K562 (cell line): ENCODE measurements around the gene MCFD2. TPM values are rescaled to one million over a fixed set of nuclear protein-coding genes. Genes with fewer than 3 reads are reported as not detected.

Experiments
- ATAC-seq: fragments of 200-7000 bp; cut with Tn5 transposase; 3 replicates; pipeline ENCODE4 v1.9.1; 2020; ENCODE audit warnings: moderate library complexity
- BruUV-seq: library from RNA; stranded (reverse); fragments of 400-500 nt; replicated peaks from 2 replicates; lab custom pipeline; 2021; lab: Mats Ljungman, UMichigan
- CTCF ChIA-PET: fragments of 300-600 bp; formaldehyde crosslinking; extraction: SDS; loops from one replicate; lab custom pipeline; 2021; ENCODE audit warnings: low intra/inter-chr PET ratio; lab: Yijun Ruan, JAX
- POLR2A ChIA-PET: fragments of 300-600, 350-650 bp; sonication (Branson Sonifier 250); formaldehyde crosslinking; extraction: SDS; loops from one replicate; lab custom pipeline; 2021; ENCODE audit warnings: antibody characterized with exemption, inconsistent platforms; lab: Yijun Ruan, JAX
- DNase-seq, 4 experiments: peaks; one replicate each; pipeline versions ENCODE4 v3.0.0 to v3.0.0-alpha.2; 2011 to 2018; ENCODE audit warnings: low spot score in 3 of 4, mixed read lengths in 3 of 4; ENCODE audit errors: extremely low read depth in 1 of 4
- FAIRE-seq: peaks from 2 replicates; lab custom pipeline; 2011; peaks lifted over from hg19 to GRCh38; lab: Jason Lieb, UNC
- H2AFZ ChIP-seq: 2 replicates; pipeline ENCODE4 v1.6.0; 2011; ENCODE audit warnings: low read depth, low read length, control low read depth, inconsistent platforms
- H3K27ac ChIP-seq: fragments of 200-600 bp; 3 replicates; pipeline ENCODE4 v1.8.0; 2011; ENCODE audit warnings: low read depth, mild to moderate bottlenecking, control low read depth, inconsistent platforms, low read length, moderate library complexity, mixed read lengths; ENCODE audit errors: extremely low read depth
- H3K27me3 ChIP-seq, 2 experiments: fragments of 300-600 bp in 1 of 2; 2 replicates in 1 of 2; 3 replicates in 1 of 2; pipeline versions ENCODE4 v1.6.0 to v1.8.0; 2011; ENCODE audit warnings: inconsistent platforms in 2 of 2, low read length in 2 of 2, mild to moderate bottlenecking in 1 of 2, mixed read lengths in 1 of 2, moderate library complexity in 1 of 2; ENCODE audit not compliant: control insufficient read depth in 2 of 2, insufficient read depth in 2 of 2
- H3K36me3 ChIP-seq: fragments of 300-600 bp; 3 replicates; pipeline ENCODE4 v1.8.0; 2011; ENCODE audit warnings: mild to moderate bottlenecking, low read length, inconsistent platforms; ENCODE audit not compliant: control insufficient read depth, insufficient read depth
- H3K4me1 ChIP-seq, 2 experiments: fragments of 200-600 bp in 1 of 2; replicated peaks in 1 of 2; 2 replicates in 1 of 2; 3 replicates in 1 of 2; pipeline versions ENCODE4 v1.5.1 to v1.8.0; 2011; ENCODE audit warnings: inconsistent platforms in 2 of 2, low read length in 2 of 2, mild to moderate bottlenecking in 1 of 2, mixed read lengths in 1 of 2, moderate library complexity in 1 of 2; ENCODE audit not compliant: control insufficient read depth in 2 of 2, insufficient read depth in 2 of 2
- H3K4me2 ChIP-seq: 2 replicates; pipeline ENCODE4 v1.6.1; 2011; ENCODE audit warnings: low read length, control low read depth, inconsistent platforms, mixed read lengths; ENCODE audit not compliant: insufficient read depth
- H3K4me3 ChIP-seq: fragments of 200-600 bp; sonication (generic), shearing (Covaris generic); 2 replicates; pipeline ENCODE4 v1.5.1; 2016; ENCODE audit warnings: control low read depth, inconsistent platforms
- H3K79me2 ChIP-seq: fragments of 200-600 bp; 3 replicates; pipeline ENCODE4 v1.8.0; 2011; ENCODE audit warnings: low read length, inconsistent platforms; ENCODE audit not compliant: control insufficient read depth, insufficient read depth
- H3K9ac ChIP-seq, 2 experiments: 2 replicates each; pipeline versions ENCODE4 v1.6.0 to v1.6.1; 2011; ENCODE audit warnings: low read depth in 2 of 2, low read length in 2 of 2, control low read depth in 1 of 2, inconsistent platforms in 1 of 2, mild to moderate bottlenecking in 1 of 2, mixed read lengths in 1 of 2; ENCODE audit not compliant: insufficient read depth in 1 of 2
- H3K9me1 ChIP-seq: one replicate; pipeline ENCODE4 v1.6.0; 2011; ENCODE audit warnings: inconsistent platforms, mild to moderate bottlenecking, low read length, moderate library complexity; ENCODE audit not compliant: control insufficient read depth, insufficient read depth
- H3K9me3 ChIP-seq: replicated peaks from 2 replicates; pipeline ENCODE4 v1.5.1; 2011; ENCODE audit warnings: low read depth, low read length, inconsistent platforms; ENCODE audit not compliant: control insufficient read depth, insufficient read depth
- H4K20me1 ChIP-seq: replicated peaks from 2 replicates; pipeline ENCODE4 v1.6.1; 2011; ENCODE audit warnings: low read length, inconsistent platforms, mixed read lengths; ENCODE audit not compliant: control insufficient read depth, insufficient read depth
- C11orf30 ChIP-seq: fragments of 450-650 bp; IDR thresholded peaks from 2 replicates; pipeline ENCODE4 v1.6.1; 2016; ENCODE audit warnings: low read depth, mild to moderate bottlenecking
- KDM1A ChIP-seq, 2 experiments: fragments of 450-650 bp; IDR thresholded peaks; 2 replicates each; pipeline ENCODE4 v1.6.1; 2016; ENCODE audit warnings: mild to moderate bottlenecking in 2 of 2
- MAFF ChIP-seq: IDR thresholded peaks from 2 replicates; pipeline ENCODE4 v1.6.1; 2012; ENCODE audit warnings: low read length, improper control_type of control experiment
- MAFG ChIP-seq: fragments of 450-650 bp; conservative IDR thresholded peaks from 2 replicates; pipeline ENCODE4 v1.6.1; 2016; ENCODE audit warnings: missing genetic modification characterization, missing compliant biosample characterization
- MAFK ChIP-seq: IDR thresholded peaks from 2 replicates; pipeline ENCODE4 v1.6.1; 2011; ENCODE audit warnings: low read length, improper control_type of control experiment
- NFE2 ChIP-seq: IDR thresholded peaks from 2 replicates; pipeline ENCODE4 v1.6.1; 2014; ENCODE audit warnings: antibody characterized with exemption, low read depth
- NFE2L1 ChIP-seq: fragments of 450-650 bp; IDR thresholded peaks from 2 replicates; pipeline ENCODE4 v1.6.1; 2016; ENCODE audit warnings: missing genetic modification characterization, low read depth, mild to moderate bottlenecking, missing compliant biosample characterization, moderate library complexity, borderline replicate concordance
- PTRF ChIP-seq: fragments of 450-650 bp; IDR thresholded peaks from 2 replicates; pipeline ENCODE4 v1.6.1; 2016; ENCODE audit warnings: mild to moderate bottlenecking, missing genetic modification characterization, missing compliant biosample characterization
- ZNF316 ChIP-seq: fragments of 450-650 bp; IDR thresholded peaks from 2 replicates; pipeline ENCODE4 v1.6.1; 2016
- WGBS: fragments of 100-300 bp; shearing (Covaris generic); methylation state at CpG from one replicate; pipeline ENCODE4 v1.1.6; 2016; ENCODE audit warnings: low coverage, mixed read lengths; ENCODE audit not compliant: insufficient coverage; ENCODE audit errors: missing lambda C conversion rate; 5-methylcytosine and 5-hydroxymethylcytosine counted together
- in situ Hi-C: fragments of 300-500 bp; cut with MboI; formaldehyde crosslinking; loops from 4 replicates; pipeline ENCODE4 v1.15.0; 2018; ENCODE audit warnings: inconsistent platforms, mixed read lengths
- intact Hi-C: fragments of 100-400 bp; cut with micrococcal nuclease; formaldehyde crosslinking; loops from 2 replicates; pipeline ENCODE4 v1.14.2; 2022
- polyA plus RNA-seq, 8 experiments: library from polyadenylated mRNA; depleted of rRNA in 4 of 8; stranded (reverse) in 5 of 8; unstranded in 3 of 8; fragments of >200 nt; fragmentation: Nextera tagmentation in 2 of 8; fragmentation: Illumina TruSeq in 1 of 8; extraction: Ambion mirVana in 2 of 8; extraction: Trizol in 1 of 8; gene quantifications; 2 replicates each; pipeline versions ENCODE4 v1.2.1 to v1.2.3, GENCODE V29; 2011 to 2014; ENCODE audit warnings: inconsistent platforms in 1 of 8, missing spikeins in 1 of 8
- total RNA-seq, 7 experiments: library from RNA; depleted of rRNA in 6 of 7; stranded (reverse); fragments of >200 nt in 6 of 7; fragmentation: Illumina TruSeq in 2 of 7; extraction: Trizol in 2 of 7; gene quantifications; 2 replicates each; pipeline versions ENCODE4 v1.2.1 to v1.2.3, GENCODE V29; 2011 to 2021; ENCODE audit warnings: low replicate concordance in 1 of 7
- TF ChIP-seq, protein P1 (sequence below): fragments of 450-650 bp; IDR thresholded peaks from 2 replicates; pipeline ENCODE4 v1.6.1; 2016; ENCODE audit warnings: low read depth
- TF ChIP-seq, protein P2 (sequence below): fragments of 250-450 bp; sonication (Bioruptor Pico); IDR thresholded peaks from 2 replicates; pipeline ENCODE4 v1.5.0; 2021; ENCODE audit warnings: mild to moderate bottlenecking, moderate library complexity

Gene MCFD2
- total and polyA plus RNA-seq, 9 of the 15 experiments (the other 6 are each of a cell fraction or from before 2014, with no cell fraction given): 78.6 to 237 (median 123) TPM

DNA sequence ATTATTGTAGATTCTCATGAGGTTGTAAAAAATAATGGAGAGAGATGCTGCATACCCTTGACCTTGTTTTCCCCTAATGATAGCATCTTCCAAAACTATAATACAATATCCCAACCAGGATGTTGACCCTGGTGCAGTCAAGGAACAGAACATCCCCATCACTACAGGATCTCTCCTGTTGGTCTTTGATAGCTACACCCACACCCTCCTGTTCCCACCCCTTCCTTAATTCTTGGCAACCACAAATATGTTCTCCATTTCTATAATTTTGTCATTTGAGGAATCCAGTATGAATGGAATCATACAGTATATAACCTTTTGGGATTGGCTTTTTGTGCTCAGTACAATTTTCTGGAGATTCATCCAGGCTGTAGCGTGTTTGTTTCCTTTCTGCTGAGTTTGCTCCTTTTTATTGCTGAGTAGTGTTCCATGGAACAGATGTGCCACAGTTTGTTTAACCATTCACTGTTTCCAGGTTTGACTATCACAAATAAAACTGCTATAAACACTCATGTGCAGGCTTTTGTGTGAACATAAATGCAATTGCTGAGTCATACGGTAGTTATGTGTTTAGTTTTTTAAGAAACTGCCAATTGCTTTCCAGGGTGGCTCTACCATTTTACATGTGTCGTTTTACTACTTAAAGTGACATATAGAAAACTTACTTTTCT lies 22.2 kb downstream of the MCFD2 start:
- H3K79me2 ChIP-seq: no peaks in the 10 kb centered on the region
- H4K20me1 ChIP-seq: no peaks in the 10 kb centered on the region
- in situ Hi-C loops: loop anchor here (10.0 kb wide), 1 partner anchor 899 kb away; no protein-coding TSS in a partner anchor
- no peaks in the 10 kb centered on the region for H3K36me3 ChIP-seq
- H3K9me1 ChIP-seq: no peaks in the 10 kb centered on the region
- POLR2A ChIA-PET: no interaction called here
- H3K9ac ChIP-seq: no peak overlapping the region
- FAIRE-seq (peak; percentile 74), DNase-seq (peak in 2 of 4 experiments; percentile 50 to 55), ATAC-seq (no peak)
- no peaks in the 10 kb centered on the region for H3K27me3 ChIP-seq
- WGBS: 37% methylated on average over 3 of the region's 3 CpGs
- no peak overlapping the region for H3K4me3 ChIP-seq
- H3K27ac ChIP-seq: no peak overlapping the region
- H3K4me2 ChIP-seq: no peak overlapping the region
- H2AFZ ChIP-seq: peak overlapping the region; percentile 68
- no TSS peak for BruUV-seq
- CTCF ChIA-PET: no interaction called here
- intact Hi-C loops: no loop called here
- no peaks in the 10 kb centered on the region for H3K4me1 ChIP-seq
- no peaks in the 10 kb centered on the region for H3K9me3 ChIP-seq
- peak; percentile 92 for TF ChIP-seq C11orf30
- TF ChIP-seq NFE2L1 (tag): peak; percentile 40
- TF ChIP-seq ZNF316: peak; percentile 95
- peak; percentile 92 for TF ChIP-seq MAFG
- peak; percentile 72 for TF ChIP-seq NFE2
- TF ChIP-seq PTRF (tag): no peak
- peak; percentile 69 for TF ChIP-seq MAFK
- TF ChIP-seq MAFF: peak; percentile 70
- TF ChIP-seq, protein P1, sequence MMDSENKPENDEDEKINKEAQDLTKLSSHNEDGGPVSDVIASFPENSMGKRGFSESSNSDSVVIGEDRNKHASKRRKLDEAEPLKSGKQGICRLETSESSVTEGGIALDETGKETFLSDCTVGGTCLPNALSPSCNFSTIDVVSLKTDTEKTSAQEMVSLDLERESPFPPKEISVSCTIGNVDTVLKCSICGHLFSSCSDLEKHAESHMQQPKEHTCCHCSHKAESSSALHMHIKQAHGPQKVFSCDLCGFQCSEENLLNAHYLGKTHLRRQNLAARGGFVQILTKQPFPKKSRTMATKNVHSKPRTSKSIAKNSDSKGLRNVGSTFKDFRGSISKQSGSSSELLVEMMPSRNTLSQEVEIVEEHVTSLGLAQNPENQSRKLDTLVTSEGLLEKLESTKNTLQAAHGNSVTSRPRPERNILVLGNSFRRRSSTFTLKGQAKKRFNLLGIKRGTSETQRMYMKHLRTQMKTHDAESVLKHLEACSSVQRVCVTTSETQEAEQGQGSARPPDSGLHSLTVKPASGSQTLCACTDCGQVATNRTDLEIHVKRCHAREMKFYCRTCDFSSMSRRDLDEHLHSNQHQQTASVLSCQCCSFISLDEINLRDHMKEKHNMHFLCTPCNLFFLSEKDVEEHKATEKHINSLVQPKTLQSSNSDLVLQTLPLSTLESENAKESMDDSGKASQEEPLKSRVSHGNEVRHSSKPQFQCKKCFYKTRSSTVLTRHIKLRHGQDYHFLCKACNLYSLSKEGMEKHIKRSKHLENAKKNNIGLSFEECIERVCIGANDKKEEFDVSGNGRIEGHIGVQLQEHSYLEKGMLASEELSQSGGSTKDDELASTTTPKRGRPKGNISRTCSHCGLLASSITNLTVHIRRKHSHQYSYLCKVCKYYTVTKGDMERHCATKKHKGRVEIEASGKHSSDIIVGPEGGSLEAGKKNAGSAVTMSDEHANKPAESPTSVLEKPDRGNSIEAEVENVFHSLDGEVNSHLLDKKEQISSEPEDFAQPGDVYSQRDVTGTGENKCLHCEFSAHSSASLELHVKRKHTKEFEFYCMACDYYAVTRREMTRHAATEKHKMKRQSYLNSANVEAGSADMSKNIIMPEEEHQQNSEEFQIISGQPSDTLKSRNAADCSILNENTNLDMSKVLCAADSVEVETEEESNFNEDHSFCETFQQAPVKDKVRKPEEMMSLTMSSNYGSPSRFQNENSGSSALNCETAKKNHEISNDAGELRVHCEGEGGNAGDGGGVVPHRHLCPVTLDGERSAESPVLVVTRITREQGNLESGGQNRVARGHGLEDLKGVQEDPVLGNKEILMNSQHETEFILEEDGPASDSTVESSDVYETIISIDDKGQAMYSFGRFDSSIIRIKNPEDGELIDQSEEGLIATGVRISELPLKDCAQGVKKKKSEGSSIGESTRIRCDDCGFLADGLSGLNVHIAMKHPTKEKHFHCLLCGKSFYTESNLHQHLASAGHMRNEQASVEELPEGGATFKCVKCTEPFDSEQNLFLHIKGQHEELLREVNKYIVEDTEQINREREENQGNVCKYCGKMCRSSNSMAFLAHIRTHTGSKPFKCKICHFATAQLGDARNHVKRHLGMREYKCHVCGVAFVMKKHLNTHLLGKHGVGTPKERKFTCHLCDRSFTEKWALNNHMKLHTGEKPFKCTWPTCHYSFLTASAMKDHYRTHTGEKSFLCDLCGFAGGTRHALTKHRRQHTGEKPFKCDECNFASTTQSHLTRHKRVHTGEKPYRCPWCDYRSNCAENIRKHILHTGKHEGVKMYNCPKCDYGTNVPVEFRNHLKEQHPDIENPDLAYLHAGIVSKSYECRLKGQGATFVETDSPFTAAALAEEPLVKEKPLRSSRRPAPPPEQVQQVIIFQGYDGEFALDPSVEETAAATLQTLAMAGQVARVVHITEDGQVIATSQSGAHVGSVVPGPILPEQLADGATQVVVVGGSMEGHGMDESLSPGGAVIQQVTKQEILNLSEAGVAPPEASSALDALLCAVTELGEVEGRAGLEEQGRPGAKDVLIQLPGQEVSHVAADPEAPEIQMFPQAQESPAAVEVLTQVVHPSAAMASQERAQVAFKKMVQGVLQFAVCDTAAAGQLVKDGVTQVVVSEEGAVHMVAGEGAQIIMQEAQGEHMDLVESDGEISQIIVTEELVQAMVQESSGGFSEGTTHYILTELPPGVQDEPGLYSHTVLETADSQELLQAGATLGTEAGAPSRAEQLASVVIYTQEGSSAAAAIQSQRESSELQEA: no peak
- TF ChIP-seq, protein P2, sequence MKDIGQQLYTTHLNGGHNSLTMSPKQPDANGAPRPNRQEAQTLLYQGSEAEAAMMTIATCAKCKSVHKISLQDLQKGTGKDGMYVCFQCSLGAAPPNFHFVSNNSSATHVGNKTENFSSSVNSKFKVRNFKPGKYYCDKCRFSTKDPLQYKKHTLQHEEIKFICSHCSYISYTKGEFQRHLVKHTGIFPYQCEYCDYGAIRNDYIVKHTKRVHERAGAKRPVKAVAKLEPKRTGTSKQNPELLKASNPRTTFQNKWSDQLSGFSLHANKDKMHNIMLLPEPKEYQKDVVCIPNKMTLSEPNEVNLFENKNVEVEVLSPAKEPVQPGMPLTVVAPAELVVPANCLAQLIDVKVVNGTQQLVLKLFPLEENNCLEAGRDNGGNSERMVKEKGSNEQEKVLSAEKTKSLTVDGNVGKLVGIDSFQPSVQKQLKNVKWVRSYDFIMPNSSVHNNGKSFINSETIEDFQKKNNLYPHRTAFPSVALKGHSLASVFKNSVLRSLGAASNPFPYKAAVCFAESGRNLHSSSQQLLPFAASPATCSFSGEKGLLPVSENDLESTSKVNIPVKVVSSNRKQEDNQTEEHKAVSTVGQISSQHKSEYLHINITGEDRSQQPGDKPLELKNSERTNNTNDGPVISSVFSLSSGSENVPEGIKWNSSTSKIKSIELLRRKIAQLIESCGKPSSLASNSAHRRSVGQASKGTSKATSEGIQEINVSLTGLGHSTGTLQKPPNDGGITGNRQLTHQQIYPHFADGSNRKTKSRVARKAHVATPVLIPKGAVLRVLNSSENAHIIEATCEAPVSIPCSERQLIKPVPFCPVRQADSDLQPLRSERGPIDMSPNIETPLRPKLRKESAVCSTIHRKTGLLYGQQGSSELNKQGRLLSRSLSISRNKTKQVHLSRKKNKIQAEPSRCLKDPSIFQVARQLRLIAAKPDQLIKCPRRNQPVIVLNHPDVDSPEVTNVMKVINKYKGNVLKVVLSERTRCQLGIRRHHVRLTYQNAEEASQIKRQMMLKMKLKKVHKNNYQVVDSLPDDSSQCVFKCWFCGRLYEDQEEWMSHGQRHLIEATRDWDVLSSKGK (CRISPR knock-in tag): no peak
- TF ChIP-seq KDM1A (IDR thresholded peaks at IDR 0.05): no peak
